ENCODE data around the gene WRAP73. TPM values are rescaled to one million over a fixed set of nuclear protein-coding genes. Genes with fewer than 3 reads are reported as not detected.

Gene WRAP73
- total and polyA plus RNA-seq, 9 donors: 5.3 to 18.0 (median 15.8) TPM

DNA sequence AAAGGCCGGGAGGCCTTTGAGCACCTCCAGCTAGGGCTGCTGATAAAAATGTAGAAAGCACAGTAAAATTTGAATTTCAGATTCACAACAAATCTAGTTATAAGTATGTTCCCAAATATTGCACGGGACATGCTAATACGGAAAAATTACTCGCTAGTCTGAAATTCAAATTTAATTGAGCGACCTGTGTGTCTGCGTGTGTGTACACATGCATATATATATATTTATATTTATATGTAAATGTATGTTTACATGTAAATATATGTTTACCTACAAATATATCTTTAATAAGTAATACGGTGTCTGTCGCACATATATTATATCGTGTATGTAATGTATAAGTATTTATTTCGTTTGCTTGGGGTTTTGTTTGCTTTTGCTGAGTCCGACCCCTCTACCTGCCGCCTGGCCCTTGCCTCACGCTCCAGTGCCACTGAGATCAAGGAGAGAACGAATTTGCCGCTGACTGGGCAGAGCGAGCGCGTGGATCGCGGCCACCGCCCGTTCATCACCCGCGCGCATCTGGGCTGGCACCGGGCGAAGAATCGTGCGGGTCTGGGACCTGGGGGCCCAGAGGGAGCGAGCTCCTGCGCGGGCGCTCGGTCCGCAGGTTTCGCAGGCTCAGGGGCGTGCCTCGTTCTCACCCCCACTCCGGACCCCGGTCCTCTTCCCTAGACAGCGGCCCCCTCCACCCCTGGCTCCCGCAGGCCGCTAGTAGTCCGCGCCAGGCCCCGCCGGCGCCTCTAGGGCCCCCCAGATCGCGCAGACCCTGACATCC is 534 bp upstream of the WRAP73 start:
- Histone ChIP-seq H3K4me3 (peak overlapping the region; percentile 96), H3K36me3 (no peaks in the 10 kb centered on the region), H3K27me3 (peaks cover 12% of the 10 kb centered on the region), H3K9me3 (no peaks in the 10 kb centered on the region), H3K27ac (no peak overlapping the region), H3K4me1 (ENCODE audit: insufficient read depth) (peaks cover 8% of the 10 kb centered on the region)
- 11 to 13% (median 11%) methylated on average over 40 to 50 of the region's 50 CpGs for WGBS, 3 donors
- intact Hi-C loops (cut with DNase I): no loop called here
- no peak for TF ChIP-seq POLR2A (IDR thresholded peaks at IDR 0.05)
- no peak for TF ChIP-seq EP300 (IDR thresholded peaks at IDR 0.05)
- TF ChIP-seq, protein P1, sequence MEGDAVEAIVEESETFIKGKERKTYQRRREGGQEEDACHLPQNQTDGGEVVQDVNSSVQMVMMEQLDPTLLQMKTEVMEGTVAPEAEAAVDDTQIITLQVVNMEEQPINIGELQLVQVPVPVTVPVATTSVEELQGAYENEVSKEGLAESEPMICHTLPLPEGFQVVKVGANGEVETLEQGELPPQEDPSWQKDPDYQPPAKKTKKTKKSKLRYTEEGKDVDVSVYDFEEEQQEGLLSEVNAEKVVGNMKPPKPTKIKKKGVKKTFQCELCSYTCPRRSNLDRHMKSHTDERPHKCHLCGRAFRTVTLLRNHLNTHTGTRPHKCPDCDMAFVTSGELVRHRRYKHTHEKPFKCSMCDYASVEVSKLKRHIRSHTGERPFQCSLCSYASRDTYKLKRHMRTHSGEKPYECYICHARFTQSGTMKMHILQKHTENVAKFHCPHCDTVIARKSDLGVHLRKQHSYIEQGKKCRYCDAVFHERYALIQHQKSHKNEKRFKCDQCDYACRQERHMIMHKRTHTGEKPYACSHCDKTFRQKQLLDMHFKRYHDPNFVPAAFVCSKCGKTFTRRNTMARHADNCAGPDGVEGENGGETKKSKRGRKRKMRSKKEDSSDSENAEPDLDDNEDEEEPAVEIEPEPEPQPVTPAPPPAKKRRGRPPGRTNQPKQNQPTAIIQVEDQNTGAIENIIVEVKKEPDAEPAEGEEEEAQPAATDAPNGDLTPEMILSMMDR (IDR thresholded peaks at IDR 0.05): no peak
- DNase-seq: peak in 1 of 5 donors; percentile 42

DNA sequence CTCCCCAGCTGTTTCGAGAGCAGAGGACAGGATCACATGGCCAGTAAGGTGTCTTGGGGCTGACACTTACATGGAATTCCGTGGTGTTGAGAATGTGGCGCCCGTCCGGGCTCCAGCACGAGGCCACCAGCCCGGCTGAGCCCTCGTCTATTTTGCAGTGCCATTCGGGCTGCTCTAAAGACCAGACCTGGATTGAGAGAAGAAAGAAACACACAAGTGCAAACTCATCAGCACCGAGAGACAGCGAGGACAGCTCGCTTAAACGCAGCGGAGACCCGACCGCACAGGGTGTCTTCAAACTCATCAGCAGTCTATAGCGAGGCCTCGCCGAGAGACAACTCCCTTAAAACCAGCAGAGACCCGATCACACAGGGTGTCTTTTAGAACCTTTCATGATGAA is 3.3 kb downstream of the WRAP73 start:
- DNase-seq: no peak
- Histone ChIP-seq H3K27ac (no peak overlapping the region), H3K4me1 (ENCODE audit: insufficient read depth) (peaks cover 8% of the 10 kb centered on the region), H3K36me3 (no peaks in the 10 kb centered on the region), H3K27me3 (peaks cover 9% of the 10 kb centered on the region), H3K4me3 (no peak overlapping the region), H3K9me3 (no peaks in the 10 kb centered on the region)
- whole genome bisulfite sequencing, 3 donors: 91 to 93% (median 91%) methylated on average over 20 of the region's 20 CpGs
- TF ChIP-seq, protein P1 (IDR thresholded peaks at IDR 0.05): no peak
- no peak for TF ChIP-seq POLR2A (IDR thresholded peaks at IDR 0.05)
- intact Hi-C loops (cut with DNase I): no loop called here

DNA sequence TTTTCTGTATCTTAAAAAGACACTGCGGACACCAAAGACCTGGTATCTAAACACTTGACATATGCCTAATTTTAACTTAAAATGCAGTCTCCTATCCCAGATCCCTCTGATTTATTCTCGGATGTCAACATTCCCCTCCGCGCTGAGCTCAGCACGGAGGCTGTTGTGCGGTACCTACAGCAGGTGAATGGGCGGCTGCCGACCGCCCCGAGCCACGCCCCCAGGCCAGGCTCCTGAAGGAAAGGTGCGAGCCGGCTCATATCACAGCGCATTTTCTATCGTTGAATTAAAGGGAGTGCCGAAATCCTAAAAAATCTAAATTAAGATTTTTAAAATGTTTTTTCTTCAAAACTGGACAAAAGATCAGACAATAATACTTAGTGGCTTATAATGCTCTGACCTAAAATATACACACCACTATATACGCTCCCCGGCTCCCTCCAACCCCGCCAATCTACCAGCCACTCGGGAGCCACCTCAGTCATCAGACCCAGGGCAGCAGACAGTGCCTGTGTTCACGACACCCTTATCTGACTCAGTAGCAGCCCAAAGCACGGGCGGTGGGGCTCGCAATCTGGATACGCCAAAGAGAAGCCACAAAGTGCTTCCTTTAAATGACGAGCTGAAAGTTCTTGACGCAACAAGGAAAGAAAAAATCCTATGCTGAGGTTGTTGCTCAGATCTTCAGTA is 4.1 kb downstream of the WRAP73 start:
- WGBS, 3 donors: 92 to 94% (median 94%) methylated on average over 27 of the region's 27 CpGs
- DNase-seq: no peak
- TF ChIP-seq EP300 (IDR thresholded peaks at IDR 0.05) (no peak), POLR2A (IDR thresholded peaks at IDR 0.05) (no peak)
- TF ChIP-seq, protein P1 (IDR thresholded peaks at IDR 0.05): no peak
- no peaks in the 10 kb centered on the region for H3K36me3 ChIP-seq
- no peak overlapping the region for H3K4me3 ChIP-seq
- intact Hi-C loops (cut with DNase I): no loop called here
- no peaks in the 10 kb centered on the region for H3K9me3 ChIP-seq
- peaks cover 8% of the 10 kb centered on the region for H3K4me1 ChIP-seq (ENCODE audit: insufficient read depth)
- no peak overlapping the region for H3K27ac ChIP-seq
- H3K27me3 ChIP-seq: peaks cover 5% of the 10 kb centered on the region

DNA sequence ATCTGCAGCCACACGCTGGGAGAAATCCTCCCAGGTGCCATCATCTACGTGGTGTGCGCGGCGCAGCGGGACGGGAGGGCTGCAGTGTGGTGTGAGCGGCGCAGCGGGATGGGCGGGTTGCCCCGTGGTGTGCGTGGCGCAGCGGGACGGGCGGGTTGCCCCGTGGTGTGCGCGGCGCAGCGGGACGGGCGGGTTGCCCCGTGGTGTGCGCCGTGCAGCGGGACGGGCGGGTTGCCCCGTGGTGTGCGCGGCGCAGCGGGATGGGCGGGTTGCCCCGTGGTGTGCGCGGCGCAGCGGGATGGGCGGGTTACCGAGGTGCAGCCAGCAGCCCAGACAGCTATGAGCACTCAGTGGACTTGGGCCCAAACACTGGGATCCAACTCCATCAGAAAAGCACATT is 4.7 kb downstream of the WRAP73 start:
- TF ChIP-seq POLR2A (IDR thresholded peaks at IDR 0.05) (no peak), EP300 (IDR thresholded peaks at IDR 0.05) (no peak)
- TF ChIP-seq, protein P1 (IDR thresholded peaks at IDR 0.05): no peak
- Histone ChIP-seq H3K4me1 (ENCODE audit: insufficient read depth) (peaks cover 4% of the 10 kb centered on the region), H3K4me3 (no peak overlapping the region), H3K9me3 (no peaks in the 10 kb centered on the region), H3K27ac (no peak overlapping the region), H3K27me3 (no peaks in the 10 kb centered on the region), H3K36me3 (no peaks in the 10 kb centered on the region)
- intact Hi-C loops (cut with DNase I): no loop called here
- DNase-seq: no peak
- WGBS, 3 donors: 87 to 95% (median 94%) methylated on average over 38 to 43 of the region's 43 CpGs
